Thymus (tissue), 11 donors: Measurements from ENCODE around the gene EIF4E. TPM values are rescaled to one million over a fixed set of nuclear protein-coding genes. Genes with fewer than 3 reads are reported as not detected.
"Not testable (repeated sequence)": the region's sequence is repeated elsewhere in the genome, so short reads cannot be mapped to it uniquely, and the experiment has no call there.

Experiments used
- DNase-seq, 9 donors: peaks; one replicate each; pipeline ENCODE4 v3.0.0-alpha.2; 2013; ENCODE audit warnings: low spot score in 9 of 9, low read depth in 6 of 9, missing footprints in 1 of 9
- H3K27ac ChIP-seq, 2 donors: one replicate each; pipeline ENCODE4 v1.5.1; 2013; ENCODE audit warnings: control low read depth in 1 of 2, low read depth in 1 of 2, low read length in 1 of 2, mild to moderate bottlenecking in 1 of 2, moderate library complexity in 1 of 2
- H3K27me3 ChIP-seq, 2 donors: one replicate each; pipeline ENCODE4 v1.5.1; 2013; ENCODE audit warnings: low read length in 1 of 2; ENCODE audit not compliant: control insufficient read depth in 2 of 2, insufficient read depth in 1 of 2
- H3K36me3 ChIP-seq, 2 donors: one replicate each; pipeline ENCODE4 v1.5.1; 2013; ENCODE audit warnings: low read length in 1 of 2, mild to moderate bottlenecking in 1 of 2, moderate library complexity in 1 of 2; ENCODE audit not compliant: control insufficient read depth in 2 of 2, insufficient read depth in 2 of 2
- H3K4me1 ChIP-seq, 2 donors: one replicate each; pipeline ENCODE4 v1.5.1; 2013; ENCODE audit warnings: low read length in 2 of 2; ENCODE audit not compliant: control insufficient read depth in 2 of 2, insufficient read depth in 2 of 2
- H3K4me3 ChIP-seq, 2 donors: one replicate each; pipeline ENCODE4 v1.5.1; 2013; ENCODE audit warnings: low read length in 2 of 2, control low read depth in 1 of 2, mild to moderate bottlenecking in 1 of 2
- H3K9me3 ChIP-seq, 2 donors: one replicate each; pipeline ENCODE4 v1.5.1; 2013; ENCODE audit warnings: low read length in 1 of 2, mild to moderate bottlenecking in 1 of 2; ENCODE audit not compliant: control insufficient read depth in 2 of 2, insufficient read depth in 1 of 2
- WGBS: extraction: QIAGEN DNeasy Blood & Tissue Kit; methylation state at CpG from one replicate; pipeline ENCODE4 v1.1.7; 2013; 5-methylcytosine and 5-hydroxymethylcytosine counted together
- polyA plus RNA-seq: library from polyadenylated mRNA; stranded (reverse); fragments of 200-250 nt; gene quantifications from one replicate; pipeline ENCODE4 v1.2.3, GENCODE V29; 2013
- total RNA-seq: library from RNA; stranded (reverse); fragments of 120-200 nt; gene quantifications from one replicate; pipeline ENCODE4 v1.2.4, GENCODE V29; 2013
- donor health status: healthy.

The EIF4E gene
- total and polyA plus RNA-seq, 2 donors, result 30.0 to 125 TPM

DNA sequence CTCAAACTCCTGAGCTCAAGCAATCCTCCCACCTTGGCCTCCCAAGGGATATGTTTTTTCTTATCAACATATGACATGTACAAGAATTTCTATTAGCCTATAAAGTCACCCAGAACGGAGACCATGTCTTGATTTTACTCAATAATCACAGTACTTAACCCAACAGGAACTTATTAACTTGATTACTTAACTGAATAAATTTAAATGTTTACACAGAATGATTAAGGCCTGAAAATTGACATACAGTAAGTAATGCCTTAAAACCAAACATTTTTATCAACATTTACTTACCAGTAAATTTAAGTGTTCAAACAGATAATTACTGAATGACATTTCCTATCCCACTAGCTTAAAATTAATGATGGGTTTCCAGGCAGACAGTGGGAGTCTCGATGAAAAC lies 25.4 kb downstream of the EIF4E start:
- Histone ChIP-seq H3K9me3 (no peaks in the 10 kb centered on the region), H3K27me3 (no peaks in the 10 kb centered on the region), H3K4me3 (no peak overlapping the region), H3K36me3 (peaks cover 8 to 28% of the 10 kb centered on the region in 2 donors), H3K4me1 (no peaks in the 10 kb centered on the region), H3K27ac (no peak overlapping the region)
- no peak for DNase-seq
- 96% methylated on average over 2 of the region's 2 CpGs for WGBS

GRCh38 chr4:98899277-98899676 lies 29.7 kb downstream of the EIF4E start:
- Histone ChIP-seq H3K27ac (no peak overlapping the region), H3K4me3 (no peak overlapping the region), H3K27me3 (no peaks in the 10 kb centered on the region), H3K4me1 (no peaks in the 10 kb centered on the region), H3K36me3 (peaks cover 4 to 51% of the 10 kb centered on the region in 2 donors), H3K9me3 (no peaks in the 10 kb centered on the region)
- 99% methylated on average over 1 of the region's 1 CpG for WGBS
- no peak for DNase-seq

GRCh38 chr4:98891478-98892337 lies 37.2 kb downstream of the EIF4E start:
- Histone ChIP-seq H3K4me3 (no peak overlapping the region), H3K4me1 (no peaks in the 10 kb centered on the region), H3K27ac (no peak overlapping the region), H3K27me3 (no peaks in the 10 kb centered on the region), H3K36me3 (peaks cover 6 to 70% of the 10 kb centered on the region in 2 donors), H3K9me3 (no peaks in the 10 kb centered on the region)
- no peak for DNase-seq
- over 99% methylated on average over 11 of the region's 11 CpGs for WGBS

DNA sequence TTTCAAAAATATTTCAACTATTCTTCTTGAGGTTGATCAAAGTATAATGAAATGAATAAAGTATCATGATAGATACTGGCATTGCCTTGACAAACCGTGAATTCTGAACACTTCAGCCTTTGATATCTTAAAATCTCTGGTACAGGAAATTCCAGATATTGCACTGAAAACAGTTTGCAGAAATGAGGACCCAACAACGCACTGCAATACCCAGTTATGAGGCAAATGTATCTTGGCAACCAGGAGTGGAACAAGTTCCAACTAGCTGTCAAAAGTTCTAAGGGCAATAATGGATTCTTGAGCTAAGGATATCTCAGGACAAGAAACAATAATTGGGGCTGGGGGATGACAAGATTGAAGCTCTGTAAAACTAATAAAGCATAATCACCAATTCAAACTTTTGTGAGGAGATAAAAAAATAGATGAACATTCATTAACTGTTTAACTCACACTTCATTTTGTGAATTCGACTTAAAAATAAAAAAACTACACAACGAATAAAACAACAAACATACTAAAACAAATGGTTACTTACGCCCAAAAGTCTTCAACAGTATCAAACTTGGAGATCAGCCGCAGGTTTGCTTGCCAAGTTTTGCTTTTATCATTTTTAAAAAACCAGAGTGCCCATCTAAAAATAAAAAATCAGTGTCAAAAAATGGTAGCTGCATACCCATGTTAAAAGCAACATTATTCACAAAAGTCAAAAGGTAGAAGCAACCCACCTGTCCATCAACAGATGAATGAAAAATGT lies 38.1 kb downstream of the EIF4E start:
- WGBS, result 97% methylated on average over 6 of the region's 6 CpGs
- Histone ChIP-seq H3K9me3 (no peaks in the 10 kb centered on the region), H3K4me1 (no peaks in the 10 kb centered on the region), H3K4me3 (no peak overlapping the region), H3K36me3 (peaks cover 14 to 72% of the 10 kb centered on the region in 2 donors), H3K27me3 (no peaks in the 10 kb centered on the region), H3K27ac (no peak overlapping the region)
- DNase-seq, result no peak

DNA sequence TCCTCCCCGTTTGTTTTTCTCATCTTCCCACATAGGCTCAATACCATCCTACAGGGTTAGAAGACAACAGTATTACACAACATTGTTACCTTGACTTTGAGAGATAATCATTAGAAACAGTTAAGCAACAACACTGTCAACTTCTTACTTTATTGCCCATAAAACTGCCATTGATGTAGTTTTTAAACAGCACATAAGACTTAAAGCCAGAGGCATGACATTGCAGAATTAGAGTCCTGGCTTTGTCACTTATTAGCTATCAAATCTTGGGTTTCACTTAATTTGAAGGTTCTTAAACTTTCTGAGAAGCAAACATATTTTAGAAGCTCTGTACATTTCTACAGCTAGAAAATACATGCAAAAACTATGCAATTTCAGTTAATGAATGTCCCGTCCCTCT lies 41.8 kb downstream of the EIF4E start:
- no peaks in the 10 kb centered on the region for H3K27me3 ChIP-seq
- DNase-seq, result no peak
- no peaks in the 10 kb centered on the region for H3K9me3 ChIP-seq
- no peaks in the 10 kb centered on the region for H3K4me1 ChIP-seq
- peaks cover 20 to 66% of the 10 kb centered on the region in 2 donors for H3K36me3 ChIP-seq
- over 99% methylated on average over 2 of the region's 2 CpGs for WGBS
- H3K4me3 ChIP-seq, result no peak overlapping the region
- no peak overlapping the region for H3K27ac ChIP-seq

DNA sequence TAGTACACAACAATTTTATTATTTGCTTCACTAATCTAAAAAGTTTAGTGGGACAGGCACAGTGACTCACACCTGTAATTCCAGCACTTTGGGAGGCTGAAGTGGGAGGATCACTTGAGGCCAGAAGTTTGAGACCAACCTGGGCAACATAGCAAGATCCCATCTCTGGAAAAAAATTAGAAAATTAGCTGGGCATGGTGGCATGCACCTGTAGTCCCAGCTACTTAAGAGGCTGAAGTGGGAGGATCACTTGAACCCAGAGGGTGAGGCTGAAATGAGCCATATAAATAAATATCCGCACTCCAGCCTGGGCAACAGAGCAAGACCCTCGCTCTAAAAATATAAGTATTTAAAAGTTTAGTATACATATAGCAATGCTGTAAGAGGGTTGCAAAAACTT lies 42.6 kb downstream of the EIF4E start:
- H3K9me3 ChIP-seq, DNase-seq, H3K4me1 ChIP-seq, H3K4me3 ChIP-seq, H3K27ac ChIP-seq, H3K27me3 ChIP-seq: not testable (repeated sequence)
- 98% methylated on average over 2 of the region's 2 CpGs for whole genome bisulfite sequencing
- peaks cover 20 to 67% of the 10 kb centered on the region in 2 donors for H3K36me3 ChIP-seq

GRCh38 chr4:98880884-98881283 lies 48.0 kb downstream of the EIF4E start:
- not testable (repeated sequence) for H3K4me3 ChIP-seq, H3K27ac ChIP-seq, H3K9me3 ChIP-seq, H3K4me1 ChIP-seq, H3K27me3 ChIP-seq, DNase-seq
- 96% methylated on average over 4 of the region's 4 CpGs for WGBS
- H3K36me3 ChIP-seq, result peaks cover 15 to 37% of the 10 kb centered on the region in 2 donors

- Histone ChIP-seq H3K4me3 (no peak overlapping the region), H3K27ac (no peak overlapping the region), H3K27me3 (no peaks in the 10 kb centered on the region), H3K36me3 (peaks cover 10 to 24% of the 10 kb centered on the region in 2 donors), H3K9me3 (no peaks in the 10 kb centered on the region), H3K4me1 (no peaks in the 10 kb centered on the region)
- no peak for DNase-seq
Measured at GRCh38 chr4:98879515-98879914, 49.4 kb downstream of the EIF4E start.

DNA sequence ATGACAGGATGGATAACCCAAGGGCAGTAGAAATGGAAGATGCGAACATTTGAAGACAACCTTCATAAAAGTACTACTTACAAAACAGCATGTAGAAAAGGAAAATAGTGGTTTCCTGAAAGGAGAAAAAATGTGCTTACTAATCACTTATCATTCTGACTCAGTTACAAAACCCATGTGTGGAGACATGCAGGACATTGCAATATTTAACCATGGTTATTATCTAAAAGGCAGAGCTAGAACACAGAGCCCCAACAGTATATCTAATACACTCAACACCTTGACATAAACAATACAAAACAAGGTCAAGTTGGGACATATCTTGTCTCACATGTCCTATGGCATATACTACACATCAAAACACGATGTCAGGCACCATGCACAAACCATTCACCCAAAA lies 55.9 kb downstream of the EIF4E start:
- Histone ChIP-seq H3K9me3 (no peaks in the 10 kb centered on the region), H3K36me3 (peaks cover 2% of the 10 kb centered on the region in 2 donors), H3K27ac (no peak overlapping the region), H3K4me3 (no peak overlapping the region), H3K4me1 (no peaks in the 10 kb centered on the region), H3K27me3 (no peaks in the 10 kb centered on the region)
- 96% methylated on average over 2 of the region's 2 CpGs for WGBS
- no peak for DNase-seq
